ENCODE data around the gene MMP2. TPM values are rescaled to one million over a fixed set of nuclear protein-coding genes. Genes with fewer than 3 reads are reported as not detected.
A peak's percentile ranks its signal among the peaks of the same experiment; 100 is the strongest.

The MMP2 gene
- total and polyA plus RNA-seq, 2 of the 13 experiments (the other 11 are each of a cell fraction or from before 2014, with no cell fraction given) = 0.31 to 1.3 TPM

- TF ChIP-seq ZIK1 (CRISPR knock-in tag; IDR thresholded peaks at IDR 0.05; ENCODE audit: borderline replicate concordance, low read depth) = no peak
- TF ChIP-seq UBTF (CRISPR knock-in tag; IDR thresholded peaks at IDR 0.05) = peak; percentile 28; the same call in 1 of the 2 replicates
- TF ChIP-seq ZBTB40 (IDR thresholded peaks at IDR 0.05) = no peak
- TF ChIP-seq ZBTB40 (CRISPR knock-in tag; IDR thresholded peaks at IDR 0.05) = no peak
- no peak for TF ChIP-seq ZNF704 (CRISPR knock-in tag; IDR thresholded peaks at IDR 0.05; ENCODE audit: borderline replicate concordance)
Observed at GRCh38 chr16:55465077-55465896, 13.7 kb upstream of the MMP2 start (continued).

Measured in HepG2 (cell line).